Muscle layer of duodenum (tissue), 2 donors: ENCODE data around the gene RPP40.
"Not testable (repeated sequence)": the region's sequence is repeated elsewhere in the genome, so short reads cannot be mapped to it uniquely, and the experiment has no call there.

ENCODE experiments used
- H3K27ac ChIP-seq: one replicate; pipeline ENCODE4 v1.7.0; 2013; ENCODE audit warnings: mild to moderate bottlenecking, low read length
- H3K27me3 ChIP-seq: one replicate; pipeline ENCODE4 v1.7.0; 2013; ENCODE audit warnings: low read depth, mild to moderate bottlenecking, control low read depth, low read length
- H3K36me3 ChIP-seq, 2 donors: one replicate each; pipeline ENCODE4 v1.7.0; 2013; ENCODE audit warnings: low read length in 2 of 2, control low read depth in 1 of 2, mild to moderate bottlenecking in 1 of 2; ENCODE audit not compliant: insufficient read depth in 2 of 2, control insufficient read depth in 1 of 2
- H3K4me1 ChIP-seq, 2 donors: one replicate each; pipeline ENCODE4 v1.7.0; 2013; ENCODE audit warnings: low read length in 2 of 2, mild to moderate bottlenecking in 2 of 2, control low read depth in 1 of 2, moderate library complexity in 1 of 2; ENCODE audit not compliant: insufficient read depth in 2 of 2, control insufficient read depth in 1 of 2
- H3K4me3 ChIP-seq, 2 donors: one replicate each; pipeline ENCODE4 v1.7.0; 2013; ENCODE audit warnings: low read length in 2 of 2, low read depth in 1 of 2, mild to moderate bottlenecking in 1 of 2
- H3K9me3 ChIP-seq, 2 donors: one replicate each; pipeline ENCODE4 v1.7.0; 2013; ENCODE audit warnings: low read length in 2 of 2, control low read depth in 1 of 2, mild to moderate bottlenecking in 1 of 2; ENCODE audit not compliant: control insufficient read depth in 1 of 2
- donor health status: healthy.

The RPP40 gene

GRCh38 chr6:5012519-5012918, 8.7 kb upstream of the RPP40 start:
- Histone ChIP-seq H3K4me3 (no peak overlapping the region), H3K36me3 (no peaks in the 10 kb centered on the region), H3K9me3 (peaks cover 0 to 5% of the 10 kb centered on the region in 2 donors), H3K4me1 (no peaks in the 10 kb centered on the region), H3K27ac (no peak overlapping the region), H3K27me3 (no peaks in the 10 kb centered on the region)

- H3K27me3 ChIP-seq = no peaks in the 10 kb centered on the region
- H3K9me3 ChIP-seq = peaks cover 0 to 5% of the 10 kb centered on the region in 2 donors
- no peaks in the 10 kb centered on the region for H3K36me3 ChIP-seq
- H3K27ac ChIP-seq = no peak overlapping the region
- no peaks in the 10 kb centered on the region for H3K4me1 ChIP-seq
- no peak overlapping the region for H3K4me3 ChIP-seq
These were observed 7.5 kb upstream of the RPP40 start for GRCh38 chr6:5011346-5011745.

- H3K9me3 ChIP-seq = no peaks in the 10 kb centered on the region
- H3K4me3 ChIP-seq = no peak overlapping the region
- H3K4me1 ChIP-seq = peaks cover 0 to 5% of the 10 kb centered on the region in 2 donors
- H3K36me3 ChIP-seq = no peaks in the 10 kb centered on the region
- H3K27me3 ChIP-seq = no peaks in the 10 kb centered on the region
- H3K27ac ChIP-seq = no peak overlapping the region
These were observed 3.7 kb upstream of the RPP40 start for GRCh38 chr6:5007531-5007930.

- Histone ChIP-seq H3K27ac (no peak overlapping the region), H3K9me3 (no peaks in the 10 kb centered on the region), H3K36me3 (peaks cover 0 to 7% of the 10 kb centered on the region in 2 donors), H3K27me3 (no peaks in the 10 kb centered on the region), H3K4me3 (no peak overlapping the region), H3K4me1 (peaks cover 0 to 5% of the 10 kb centered on the region in 2 donors)
These were observed 2.4 kb upstream of the RPP40 start for GRCh38 chr6:5006222-5006621.

- H3K9me3 ChIP-seq, H3K4me3 ChIP-seq, H3K4me1 ChIP-seq, H3K27me3 ChIP-seq, H3K27ac ChIP-seq: not testable (repeated sequence)
- peaks cover 0 to 14% of the 10 kb centered on the region in 2 donors for H3K36me3 ChIP-seq
These were observed 1.2 kb upstream of the RPP40 start for GRCh38 chr6:5005038-5005433.

- Histone ChIP-seq H3K9me3 (no peaks in the 10 kb centered on the region), H3K4me3 (peak overlapping the region; percentile 76 to 90), H3K36me3 (peaks cover 0 to 14% of the 10 kb centered on the region in 2 donors), H3K4me1 (peaks cover 0 to 5% of the 10 kb centered on the region in 2 donors), H3K27me3 (no peaks in the 10 kb centered on the region), H3K27ac (peak overlapping the region; percentile 90)
These were observed 668 bp upstream of the RPP40 start for GRCh38 chr6:5004373-5005037.

GRCh38 chr6:4999586-4999985, 4.3 kb downstream of the RPP40 start:
- no peak overlapping the region for H3K4me3 ChIP-seq
- H3K9me3 ChIP-seq = no peaks in the 10 kb centered on the region
- H3K27ac ChIP-seq = no peak overlapping the region
- H3K36me3 ChIP-seq = peaks cover 12 to 49% of the 10 kb centered on the region in 2 donors
- peaks cover 0 to 3% of the 10 kb centered on the region in 2 donors for H3K4me1 ChIP-seq
- no peaks in the 10 kb centered on the region for H3K27me3 ChIP-seq

- no peaks in the 10 kb centered on the region for H3K4me1 ChIP-seq
- H3K9me3 ChIP-seq = no peaks in the 10 kb centered on the region
- H3K4me3 ChIP-seq = no peak overlapping the region
- H3K27me3 ChIP-seq = no peaks in the 10 kb centered on the region
- no peak overlapping the region for H3K27ac ChIP-seq
- peaks cover 12 to 53% of the 10 kb centered on the region in 2 donors for H3K36me3 ChIP-seq
These were observed 6.0 kb downstream of the RPP40 start for GRCh38 chr6:4997862-4998261.

GRCh38 chr6:4994741-4995140, 9.1 kb downstream of the RPP40 start:
- Histone ChIP-seq H3K4me1 (no peaks in the 10 kb centered on the region), H3K36me3 (peaks cover 12 to 38% of the 10 kb centered on the region in 2 donors)

GRCh38 chr6:4987432-4987831, 16.4 kb downstream of the RPP40 start:
- Histone ChIP-seq H3K27ac (no peak overlapping the region), H3K4me1 (no peaks in the 10 kb centered on the region), H3K36me3 (no peaks in the 10 kb centered on the region), H3K4me3 (no peak overlapping the region), H3K27me3 (no peaks in the 10 kb centered on the region), H3K9me3 (peaks cover 0 to 6% of the 10 kb centered on the region in 2 donors)

More at GRCh38 chr6:4994741-4995140, 9.1 kb downstream of the RPP40 start:
- Histone ChIP-seq H3K4me3 (no peak overlapping the region), H3K9me3 (no peaks in the 10 kb centered on the region), H3K27me3 (no peaks in the 10 kb centered on the region), H3K27ac (no peak overlapping the region)

GRCh38 chr6:4986999-4987398, 16.8 kb downstream of the RPP40 start:
- no peak overlapping the region for H3K27ac ChIP-seq
- no peaks in the 10 kb centered on the region for H3K4me1 ChIP-seq
- no peaks in the 10 kb centered on the region for H3K27me3 ChIP-seq
- H3K9me3 ChIP-seq = peaks cover 0 to 6% of the 10 kb centered on the region in 2 donors
- H3K4me3 ChIP-seq = no peak overlapping the region
- H3K36me3 ChIP-seq = no peaks in the 10 kb centered on the region

- no peaks in the 10 kb centered on the region for H3K4me1 ChIP-seq
- peaks cover 0 to 17% of the 10 kb centered on the region in 2 donors for H3K9me3 ChIP-seq
- no peak overlapping the region for H3K4me3 ChIP-seq
- H3K36me3 ChIP-seq = no peaks in the 10 kb centered on the region
- no peaks in the 10 kb centered on the region for H3K27me3 ChIP-seq
- no peak overlapping the region for H3K27ac ChIP-seq
These were observed 20.5 kb downstream of the RPP40 start for GRCh38 chr6:4983322-4983721.
